Measurements from ENCODE around the gene CD86.

- no peak for TF ChIP-seq TAF1 (IDR thresholded peaks at IDR 0.05; ENCODE audit: borderline replicate concordance, insufficient read depth, low read length)
- TF ChIP-seq REST (IDR thresholded peaks at IDR 0.05; ENCODE audit: insufficient read depth in 1 of 2, low read depth in 2 of 2, low read length in 2 of 2): no peak
- TF ChIP-seq POLR2AphosphoS5 (IDR thresholded peaks at IDR 0.05; ENCODE audit: low read depth, low read length): no peak
Measured at GRCh38 chr3:122082357-122082756, 27.2 kb downstream of the CD86 start.
